K562 (cell line): ENCODE data around the gene C10orf105. TPM values are rescaled to one million over a fixed set of nuclear protein-coding genes. Genes with fewer than 3 reads are reported as not detected.

Experiments
- BHLHE40 ChIP-seq: IDR thresholded peaks from 2 replicates; pipeline ENCODE4 v1.6.1; 2011; ENCODE audit warnings: low read length, improper control_type of control experiment
- HLTF ChIP-seq: fragments of 450-650 bp; IDR thresholded peaks from 2 replicates; pipeline ENCODE4 v1.6.1; 2016
- HMGN3 ChIP-seq: IDR thresholded peaks from 2 replicates; pipeline ENCODE4 v1.6.1; 2011; ENCODE audit warnings: borderline replicate concordance, low read depth, mild to moderate bottlenecking, mixed read lengths, low read length; ENCODE audit not compliant: insufficient read length; ENCODE audit errors: extremely low read depth
- JUND ChIP-seq, 2 experiments: IDR thresholded peaks; 2 replicates in 1 of 2; 3 replicates in 1 of 2; pipeline ENCODE4 v1.6.1; 2011; ENCODE audit warnings: borderline replicate concordance in 2 of 2, low read depth in 2 of 2, low read length in 2 of 2, improper control_type of control experiment in 1 of 2, missing biosample characterization in 1 of 2, missing genetic modification characterization in 1 of 2, missing genetic modification reagents in 1 of 2
- KLF16 ChIP-seq: IDR thresholded peaks from 2 replicates; pipeline ENCODE4 v1.6.1; 2016; ENCODE audit warnings: antibody characterized with exemption
- MAFG ChIP-seq: fragments of 450-650 bp; conservative IDR thresholded peaks from 2 replicates; pipeline ENCODE4 v1.6.1; 2016; ENCODE audit warnings: missing genetic modification characterization, missing compliant biosample characterization
- NFRKB ChIP-seq: fragments of 450-650 bp; IDR thresholded peaks from 2 replicates; pipeline ENCODE4 v1.6.1; 2016; ENCODE audit warnings: low read depth
- NR2C2 ChIP-seq, 2 experiments: fragments of 200-800 bp in 1 of 2; sonication (Bioruptor generic) in 1 of 2; sonication (generic) in 1 of 2; formaldehyde crosslinking in 1 of 2; IDR thresholded peaks; 2 replicates each; pipeline versions ENCODE4 v1.6.1 to v1.8.0; 2016 to 2022; ENCODE audit warnings: mild to moderate bottlenecking in 1 of 2, missing compliant biosample characterization in 1 of 2, missing genetic modification characterization in 1 of 2, missing genetic modification reagents in 1 of 2
- TAL1 ChIP-seq: fragments of 450-650 bp; IDR thresholded peaks from 2 replicates; pipeline ENCODE4 v1.6.1; 2016; ENCODE audit warnings: mild to moderate bottlenecking
- ZNF212 ChIP-seq: fragments of 450-650 bp; formaldehyde crosslinking; IDR thresholded peaks from 2 replicates; pipeline ENCODE4 v1.4.0; 2020; ENCODE audit warnings: mild to moderate bottlenecking
- ZNF347 ChIP-seq: fragments of 450-650 bp; formaldehyde crosslinking; IDR thresholded peaks from 2 replicates; pipeline ENCODE4 v1.4.0; 2020; ENCODE audit warnings: low read depth, mild to moderate bottlenecking, moderate library complexity
- polyA plus RNA-seq, 8 experiments: library from polyadenylated mRNA; depleted of rRNA in 4 of 8; stranded (reverse) in 5 of 8; unstranded in 3 of 8; fragments of >200 nt; fragmentation: Nextera tagmentation in 2 of 8; fragmentation: Illumina TruSeq in 1 of 8; extraction: Ambion mirVana in 2 of 8; extraction: Trizol in 1 of 8; gene quantifications; 2 replicates each; pipeline versions ENCODE4 v1.2.1 to v1.2.3, GENCODE V29; 2011 to 2014; ENCODE audit warnings: inconsistent platforms in 1 of 8, missing spikeins in 1 of 8
- total RNA-seq, 7 experiments: library from RNA; depleted of rRNA in 6 of 7; stranded (reverse); fragments of >200 nt in 6 of 7; fragmentation: Illumina TruSeq in 2 of 7; extraction: Trizol in 2 of 7; gene quantifications; 2 replicates each; pipeline versions ENCODE4 v1.2.1 to v1.2.3, GENCODE V29; 2011 to 2021; ENCODE audit warnings: low replicate concordance in 1 of 7
- TF ChIP-seq, protein P1 (sequence below): fragments of 250-450 bp; sonication (Bioruptor Pico); IDR thresholded peaks from 2 replicates; pipeline ENCODE4 v1.4.0; 2020
- TF ChIP-seq, protein P2 (sequence below): IDR thresholded peaks from 2 replicates; pipeline ENCODE4 v1.6.1; 2012; ENCODE audit warnings: low read depth, low read length, improper control_type of control experiment, borderline replicate concordance
- TF ChIP-seq, protein P3 (sequence below): fragments of 250-450 bp; sonication (Bioruptor Pico); IDR thresholded peaks from 2 replicates; pipeline ENCODE4 v1.5.1; 2021; ENCODE audit warnings: mild to moderate bottlenecking

Gene C10orf105
- total and polyA plus RNA-seq, 9 of the 15 experiments (the other 6 are each of a cell fraction or from before 2014, with no cell fraction given): 0.03 to 0.25 (median 0.04) TPM; not detected in 3

DNA sequence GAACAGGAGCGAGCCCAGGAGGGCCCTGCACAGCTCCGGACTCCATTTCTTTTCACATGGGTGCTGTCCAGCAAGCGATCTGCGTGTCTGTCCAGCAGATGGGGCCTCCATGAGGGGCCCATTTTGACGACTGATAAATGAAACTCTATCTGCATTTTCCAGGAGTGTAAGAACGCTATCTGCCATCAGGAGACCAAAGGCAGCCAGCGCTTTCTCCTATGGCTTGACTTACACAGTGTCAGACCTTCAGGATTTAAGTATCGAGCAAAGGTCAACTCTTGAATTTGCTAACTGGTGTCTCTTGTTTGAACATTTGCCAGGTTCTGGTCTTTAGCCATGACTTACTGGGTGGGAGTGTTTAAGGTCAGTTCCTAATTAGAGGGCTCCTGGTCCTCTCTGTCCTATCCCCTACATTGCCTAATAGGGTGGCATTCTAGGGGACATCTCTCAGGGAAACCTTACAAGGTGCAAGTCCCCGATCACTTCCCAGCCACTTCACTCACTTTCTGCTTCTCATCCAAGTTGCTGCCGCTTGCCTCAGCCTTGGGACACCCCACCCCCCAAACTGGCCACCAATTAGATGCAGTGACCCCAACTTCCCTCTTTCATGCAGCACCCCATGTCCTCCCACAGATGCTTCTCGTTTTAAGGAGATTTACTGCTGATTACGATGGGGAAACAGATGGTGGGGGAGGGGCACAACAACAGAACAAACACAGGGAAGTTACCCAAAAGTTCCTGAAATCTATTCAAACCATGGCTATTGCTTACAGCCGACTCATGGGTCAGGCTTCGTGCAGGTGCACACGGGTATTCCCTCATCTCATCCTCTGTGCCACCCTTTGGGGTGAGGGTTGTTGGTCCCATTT lies 33.7 kb upstream of the C10orf105 start (continued):
- TF ChIP-seq, protein P1, sequence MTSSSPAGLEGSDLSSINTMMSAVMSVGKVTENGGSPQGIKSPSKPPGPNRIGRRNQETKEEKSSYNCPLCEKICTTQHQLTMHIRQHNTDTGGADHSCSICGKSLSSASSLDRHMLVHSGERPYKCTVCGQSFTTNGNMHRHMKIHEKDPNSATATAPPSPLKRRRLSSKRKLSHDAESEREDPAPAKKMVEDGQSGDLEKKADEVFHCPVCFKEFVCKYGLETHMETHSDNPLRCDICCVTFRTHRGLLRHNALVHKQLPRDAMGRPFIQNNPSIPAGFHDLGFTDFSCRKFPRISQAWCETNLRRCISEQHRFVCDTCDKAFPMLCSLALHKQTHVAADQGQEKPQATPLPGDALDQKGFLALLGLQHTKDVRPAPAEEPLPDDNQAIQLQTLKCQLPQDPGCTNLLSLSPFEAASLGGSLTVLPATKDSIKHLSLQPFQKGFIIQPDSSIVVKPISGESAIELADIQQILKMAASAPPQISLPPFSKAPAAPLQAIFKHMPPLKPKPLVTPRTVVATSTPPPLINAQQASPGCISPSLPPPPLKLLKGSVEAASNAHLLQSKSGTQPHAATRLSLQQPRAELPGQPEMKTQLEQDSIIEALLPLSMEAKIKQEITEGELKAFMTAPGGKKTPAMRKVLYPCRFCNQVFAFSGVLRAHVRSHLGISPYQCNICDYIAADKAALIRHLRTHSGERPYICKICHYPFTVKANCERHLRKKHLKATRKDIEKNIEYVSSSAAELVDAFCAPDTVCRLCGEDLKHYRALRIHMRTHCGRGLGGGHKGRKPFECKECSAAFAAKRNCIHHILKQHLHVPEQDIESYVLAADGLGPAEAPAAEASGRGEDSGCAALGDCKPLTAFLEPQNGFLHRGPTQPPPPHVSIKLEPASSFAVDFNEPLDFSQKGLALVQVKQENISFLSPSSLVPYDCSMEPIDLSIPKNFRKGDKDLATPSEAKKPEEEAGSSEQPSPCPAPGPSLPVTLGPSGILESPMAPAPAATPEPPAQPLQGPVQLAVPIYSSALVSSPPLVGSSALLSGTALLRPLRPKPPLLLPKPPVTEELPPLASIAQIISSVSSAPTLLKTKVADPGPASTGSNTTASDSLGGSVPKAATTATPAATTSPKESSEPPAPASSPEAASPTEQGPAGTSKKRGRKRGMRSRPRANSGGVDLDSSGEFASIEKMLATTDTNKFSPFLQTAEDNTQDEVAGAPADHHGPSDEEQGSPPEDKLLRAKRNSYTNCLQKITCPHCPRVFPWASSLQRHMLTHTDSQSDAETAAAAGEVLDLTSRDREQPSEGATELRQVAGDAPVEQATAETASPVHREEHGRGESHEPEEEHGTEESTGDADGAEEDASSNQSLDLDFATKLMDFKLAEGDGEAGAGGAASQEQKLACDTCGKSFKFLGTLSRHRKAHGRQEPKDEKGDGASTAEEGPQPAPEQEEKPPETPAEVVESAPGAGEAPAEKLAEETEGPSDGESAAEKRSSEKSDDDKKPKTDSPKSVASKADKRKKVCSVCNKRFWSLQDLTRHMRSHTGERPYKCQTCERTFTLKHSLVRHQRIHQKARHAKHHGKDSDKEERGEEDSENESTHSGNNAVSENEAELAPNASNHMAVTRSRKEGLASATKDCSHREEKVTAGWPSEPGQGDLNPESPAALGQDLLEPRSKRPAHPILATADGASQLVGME (CRISPR knock-in tag): peak; percentile 92
- TF ChIP-seq MAFG (0 out of 2 replicates have a peak, but pooled peaks have one; percentile 21), ZNF212 (peak; percentile 46; the same call in 1 of the 2 replicates), HLTF (peak; percentile 68; the same call in 1 of the 2 replicates), NR2C2 (CRISPR knock-in tag; IDR thresholded peaks at IDR 0.05) (peak; percentile 95), NR2C2 (tag; IDR thresholded peaks at IDR 0.05) (peak; percentile 96), HMGN3 (no peak), TAL1 (peak; percentile 53), NFRKB (no peak; the same call in 1 of the 2 replicates), ZNF347 (CRISPR knock-in tag) (no peak), KLF16 (peak; percentile 84), JUND (IDR thresholded peaks at IDR 0.05; ENCODE audit: borderline replicate concordance, low read depth, low read length) (no peak; the same call in none of the 2 replicates), JUND (tag; IDR thresholded peaks at IDR 0.05; ENCODE audit: borderline replicate concordance, low read depth, low read length) (peak; percentile 31; the same call in 2 of the 3 replicates), BHLHE40 (peak; percentile 70)
- TF ChIP-seq, protein P2, sequence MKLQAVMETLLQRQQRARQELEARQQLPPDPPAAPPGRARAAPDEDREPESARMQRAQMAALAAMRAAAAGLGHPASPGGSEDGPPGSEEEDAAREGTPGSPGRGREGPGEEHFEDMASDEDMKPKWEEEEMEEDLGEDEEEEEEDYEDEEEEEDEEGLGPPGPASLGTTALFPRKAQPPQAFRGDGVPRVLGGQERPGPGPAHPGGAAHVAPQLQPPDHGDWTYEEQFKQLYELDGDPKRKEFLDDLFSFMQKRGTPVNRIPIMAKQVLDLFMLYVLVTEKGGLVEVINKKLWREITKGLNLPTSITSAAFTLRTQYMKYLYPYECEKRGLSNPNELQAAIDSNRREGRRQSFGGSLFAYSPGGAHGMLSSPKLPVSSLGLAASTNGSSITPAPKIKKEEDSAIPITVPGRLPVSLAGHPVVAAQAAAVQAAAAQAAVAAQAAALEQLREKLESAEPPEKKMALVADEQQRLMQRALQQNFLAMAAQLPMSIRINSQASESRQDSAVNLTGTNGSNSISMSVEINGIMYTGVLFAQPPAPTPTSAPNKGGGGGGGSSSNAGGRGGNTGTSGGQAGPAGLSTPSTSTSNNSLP: 0 out of 2 replicates have a peak, but pooled peaks have one; percentile 28
- TF ChIP-seq, protein P3, sequence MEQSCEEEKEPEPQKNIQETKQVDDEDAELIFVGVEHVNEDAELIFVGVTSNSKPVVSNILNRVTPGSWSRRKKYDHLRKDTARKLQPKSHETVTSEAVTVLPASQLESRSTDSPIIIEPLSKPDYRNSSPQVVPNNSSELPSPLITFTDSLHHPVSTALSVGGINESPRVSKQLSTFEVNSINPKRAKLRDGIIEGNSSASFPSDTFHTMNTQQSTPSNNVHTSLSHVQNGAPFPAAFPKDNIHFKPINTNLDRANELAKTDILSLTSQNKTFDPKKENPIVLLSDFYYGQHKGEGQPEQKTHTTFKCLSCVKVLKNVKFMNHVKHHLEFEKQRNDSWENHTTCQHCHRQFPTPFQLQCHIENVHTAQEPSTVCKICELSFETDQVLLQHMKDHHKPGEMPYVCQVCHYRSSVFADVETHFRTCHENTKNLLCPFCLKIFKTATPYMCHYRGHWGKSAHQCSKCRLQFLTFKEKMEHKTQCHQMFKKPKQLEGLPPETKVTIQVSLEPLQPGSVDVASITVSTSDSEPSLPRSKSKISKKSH: 0 out of 2 replicates have a peak, but pooled peaks have one; percentile 32
